OCI-LY1 (cell line): ENCODE data around the gene TEP1.

Experiments used
- CTCF ChIP-seq: fragments of 200-600 bp; sonication (generic), shearing (Covaris generic); IDR thresholded peaks from 2 replicates; pipeline ENCODE4 v1.5.1; 2017; ENCODE audit warnings: mild to moderate bottlenecking, antibody characterized with exemption, low read length, moderate library complexity, mixed read lengths
- EZH2 ChIP-seq: fragments of 200-600 bp; sonication (generic), shearing (Covaris generic); IDR thresholded peaks from 2 replicates; pipeline ENCODE4 v1.8.0; 2017; ENCODE audit warnings: borderline replicate concordance, mixed run types, mild to moderate bottlenecking, antibody characterized with exemption, low read length, moderate library complexity, mixed read lengths

- no peak for TF ChIP-seq CTCF
- no peak for TF ChIP-seq EZH2
Observed at GRCh38 chr14:20356422-20356821, 56.9 kb downstream of the TEP1 start.
